Large intestine (tissue), 3 donors: ENCODE data around the gene IPPK. TPM values are rescaled to one million over a fixed set of nuclear protein-coding genes. Genes with fewer than 3 reads are reported as not detected.

ENCODE experiments used
- DNase-seq, 2 donors: peaks; one replicate each; pipeline versions ENCODE4 v3.0.0 to v3.0.0-alpha.2; 2013
- H3K27ac ChIP-seq: one replicate; pipeline ENCODE4 v1.5.1; 2013; ENCODE audit warnings: low read length
- H3K27me3 ChIP-seq: 2 replicates; pipeline ENCODE4 v1.6.1; 2013; ENCODE audit warnings: low read length; ENCODE audit not compliant: control insufficient read depth, insufficient read depth
- H3K36me3 ChIP-seq: 2 replicates; pipeline ENCODE4 v1.6.1; 2013; ENCODE audit warnings: low read length; ENCODE audit not compliant: control insufficient read depth, insufficient read depth
- H3K4me1 ChIP-seq: one replicate; pipeline ENCODE4 v1.6.1; 2013; ENCODE audit warnings: low read length; ENCODE audit not compliant: control insufficient read depth, insufficient read depth
- H3K4me3 ChIP-seq: one replicate; pipeline ENCODE4 v1.5.1; 2013; ENCODE audit warnings: low read length
- H3K9me3 ChIP-seq: one replicate; pipeline ENCODE4 v1.6.1; 2013; ENCODE audit warnings: mild to moderate bottlenecking, low read depth, low read length, moderate library complexity; ENCODE audit not compliant: control insufficient read depth
- WGBS: methylation state at CpG from one replicate; pipeline ENCODE4 v1.1.5; 2013; ENCODE audit warnings: low lambda C conversion rate; ENCODE audit not compliant: insufficient coverage; 5-methylcytosine and 5-hydroxymethylcytosine counted together
- polyA plus RNA-seq: library from polyadenylated mRNA; unstranded; fragments of 120-200 nt; gene quantifications from one replicate; pipeline ENCODE4 v1.2.1, GENCODE V29; 2013

Gene IPPK
- polyA plus RNA-seq, 1 donor, result 7.9 TPM

DNA sequence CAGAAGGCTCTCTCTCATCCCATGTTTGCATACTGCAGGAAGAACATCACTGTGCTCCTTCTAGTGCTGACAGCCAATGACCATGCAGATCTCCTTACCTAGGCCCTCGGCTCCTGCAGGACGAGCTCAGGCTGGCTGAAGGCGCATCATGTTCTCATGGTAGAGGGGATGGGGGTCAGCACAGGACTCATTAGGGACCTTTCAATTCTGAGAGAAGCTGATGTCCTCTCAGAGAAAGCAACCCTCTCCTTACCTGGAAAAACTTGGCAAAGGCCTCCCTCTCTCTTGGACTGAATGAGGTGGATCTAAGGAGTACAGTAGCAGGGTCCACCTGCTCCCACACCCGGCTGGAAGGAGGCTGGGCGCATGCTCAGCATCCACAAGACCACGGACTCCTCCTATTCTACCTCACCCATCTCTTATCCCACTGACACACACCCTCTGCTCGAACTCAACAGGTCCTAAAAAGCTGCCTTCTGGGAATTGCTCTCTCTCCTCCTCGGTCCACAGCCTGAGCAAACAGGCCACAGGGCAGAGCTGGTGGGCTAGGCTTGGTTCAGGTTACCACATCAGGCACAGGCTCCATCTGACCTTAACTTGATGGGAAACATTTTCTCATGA, 2.9 kb downstream of the IPPK start:
- no peak for DNase-seq
- peaks cover 19% of the 10 kb centered on the region for H3K36me3 ChIP-seq
- H3K9me3 ChIP-seq, result no peaks in the 10 kb centered on the region
- no peak overlapping the region for H3K27ac ChIP-seq
- no peaks in the 10 kb centered on the region for H3K27me3 ChIP-seq
- no CpG with 5 or more reads among the region's 8 CpGs for whole genome bisulfite sequencing
- no peak overlapping the region for H3K4me3 ChIP-seq
- H3K4me1 ChIP-seq, result peaks cover 5% of the 10 kb centered on the region

DNA sequence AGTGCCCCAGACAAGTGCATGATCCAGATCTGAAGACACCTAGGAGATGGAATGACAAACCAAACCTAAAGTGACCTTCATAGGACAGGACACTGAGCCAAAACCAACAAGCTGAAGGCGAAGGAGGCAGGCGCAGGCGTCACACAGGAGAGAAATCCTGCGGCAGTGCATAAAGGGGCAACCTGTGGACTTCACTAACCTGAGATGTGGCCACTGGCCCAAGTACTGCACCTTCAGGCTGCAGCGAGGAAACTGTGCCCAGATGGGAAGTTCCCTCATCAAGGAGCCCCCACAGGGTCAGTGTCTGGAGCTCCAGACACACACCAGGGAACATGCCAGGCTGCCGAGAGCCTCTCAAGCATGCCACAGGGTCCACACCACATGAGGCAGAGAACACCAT, 3.7 kb downstream of the IPPK start:
- H3K4me1 ChIP-seq, result peaks cover 5% of the 10 kb centered on the region

DNA sequence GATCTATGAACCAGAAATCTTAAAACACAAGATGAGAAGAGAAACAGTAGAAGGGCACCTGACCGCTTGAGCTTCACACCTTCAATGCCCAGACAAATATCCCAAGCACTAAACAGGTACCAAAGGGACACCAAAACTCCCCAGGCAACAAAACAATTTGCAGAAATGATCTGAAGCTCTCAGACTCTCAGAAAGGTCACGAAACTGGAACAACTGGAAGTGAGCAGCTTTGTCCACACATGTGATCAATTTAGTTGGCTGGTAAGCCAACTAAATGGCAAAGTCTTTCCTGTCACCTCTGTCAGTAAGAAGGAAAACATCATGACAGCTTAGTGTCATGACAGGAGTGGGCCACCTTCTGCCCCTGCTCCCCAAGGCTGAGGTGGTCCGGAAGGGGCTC, 4.1 kb downstream of the IPPK start:
- Histone ChIP-seq H3K4me1 (peaks cover 5% of the 10 kb centered on the region), H3K36me3 (peaks cover 22% of the 10 kb centered on the region), H3K27me3 (no peaks in the 10 kb centered on the region), H3K4me3 (no peak overlapping the region), H3K27ac (no peak overlapping the region), H3K9me3 (no peaks in the 10 kb centered on the region)
- DNase-seq, result no peak
- no CpG with 5 or more reads among the region's 3 CpGs for WGBS

More for the DNA sequence above, 3.7 kb downstream of the IPPK start:
- WGBS, result no CpG with 5 or more reads among the region's 6 CpGs
- H3K36me3 ChIP-seq, result peaks cover 22% of the 10 kb centered on the region
- H3K27ac ChIP-seq, result no peak overlapping the region
- DNase-seq, result no peak
- H3K9me3 ChIP-seq, result no peaks in the 10 kb centered on the region
- no peaks in the 10 kb centered on the region for H3K27me3 ChIP-seq
- no peak overlapping the region for H3K4me3 ChIP-seq

DNA sequence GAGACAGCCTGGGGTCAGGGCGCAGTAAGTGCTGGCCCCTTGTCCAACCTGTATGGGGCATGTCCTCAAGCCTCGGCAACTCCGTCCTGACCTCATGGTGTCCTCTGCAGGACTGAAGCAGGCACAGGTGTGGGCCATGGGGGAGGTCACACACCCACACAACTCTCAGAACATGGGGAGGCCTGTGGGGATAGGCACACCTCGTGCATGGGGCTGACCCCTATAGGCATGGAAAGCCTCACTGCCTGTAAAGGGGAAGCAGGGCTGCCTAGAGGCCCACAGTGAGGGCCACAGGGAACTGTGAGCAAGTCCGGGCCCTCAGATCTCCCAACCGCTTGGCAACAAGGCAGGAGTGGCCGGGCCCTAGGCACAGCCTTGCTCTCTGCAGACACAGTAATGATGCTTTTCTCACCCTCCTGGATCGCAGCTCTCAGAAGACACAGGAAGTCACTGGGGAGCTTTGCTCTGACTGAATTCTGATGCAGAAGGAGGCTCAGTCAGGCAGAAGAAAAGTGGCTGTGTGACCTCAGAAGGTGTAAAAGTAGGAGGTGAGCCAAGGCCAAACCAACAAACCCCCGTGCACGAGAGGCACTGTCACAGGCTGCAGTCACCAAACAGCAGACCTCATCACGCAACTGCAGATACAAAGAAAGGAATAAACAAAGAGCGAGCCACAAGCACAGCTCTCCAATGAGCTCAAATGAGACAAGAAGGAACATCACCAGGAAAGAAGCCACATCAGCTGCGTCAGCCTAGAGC, 5.4 kb downstream of the IPPK start:
- Histone ChIP-seq H3K27ac (no peak overlapping the region), H3K27me3 (no peaks in the 10 kb centered on the region), H3K9me3 (no peaks in the 10 kb centered on the region), H3K4me3 (no peak overlapping the region), H3K36me3 (peaks cover 22% of the 10 kb centered on the region), H3K4me1 (peaks cover 5% of the 10 kb centered on the region)
- no CpG with 5 or more reads among the region's 13 CpGs for WGBS
- no peak for DNase-seq

DNA sequence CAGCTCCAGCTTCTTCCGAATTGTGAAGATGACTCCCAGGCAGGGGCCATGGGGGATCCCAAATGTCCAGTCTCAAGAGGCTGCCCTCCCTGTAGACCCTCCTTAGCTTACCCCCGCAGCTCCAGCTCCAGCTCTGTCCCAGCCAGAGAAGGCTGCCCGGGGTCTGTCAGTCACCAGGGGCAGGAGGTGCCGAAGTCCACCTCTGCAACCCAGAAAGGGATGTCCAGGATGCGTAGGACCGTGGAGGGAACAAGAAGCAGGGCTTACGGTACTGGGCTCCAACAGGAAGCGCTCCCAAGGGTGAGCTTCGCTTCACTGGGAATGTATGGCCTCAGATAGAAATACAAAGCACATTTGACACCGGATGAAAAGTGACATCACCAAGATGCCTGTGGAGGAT, 6.0 kb downstream of the IPPK start:
- Histone ChIP-seq H3K9me3 (no peaks in the 10 kb centered on the region), H3K27me3 (no peaks in the 10 kb centered on the region), H3K4me3 (no peak overlapping the region), H3K27ac (no peak overlapping the region), H3K4me1 (peaks cover 4% of the 10 kb centered on the region), H3K36me3 (peaks cover 22% of the 10 kb centered on the region)
- no peak for DNase-seq
- WGBS, result no CpG with 5 or more reads among the region's 10 CpGs

- Histone ChIP-seq H3K27ac (no peak overlapping the region), H3K4me1 (no peaks in the 10 kb centered on the region), H3K27me3 (no peaks in the 10 kb centered on the region), H3K4me3 (no peak overlapping the region), H3K9me3 (no peaks in the 10 kb centered on the region), H3K36me3 (peaks cover 24% of the 10 kb centered on the region)
- DNase-seq, result no peak
- no CpG with 5 or more reads among the region's 3 CpGs for WGBS
Measured at GRCh38 chr9:92663126-92663525, 6.8 kb downstream of the IPPK start.

DNA sequence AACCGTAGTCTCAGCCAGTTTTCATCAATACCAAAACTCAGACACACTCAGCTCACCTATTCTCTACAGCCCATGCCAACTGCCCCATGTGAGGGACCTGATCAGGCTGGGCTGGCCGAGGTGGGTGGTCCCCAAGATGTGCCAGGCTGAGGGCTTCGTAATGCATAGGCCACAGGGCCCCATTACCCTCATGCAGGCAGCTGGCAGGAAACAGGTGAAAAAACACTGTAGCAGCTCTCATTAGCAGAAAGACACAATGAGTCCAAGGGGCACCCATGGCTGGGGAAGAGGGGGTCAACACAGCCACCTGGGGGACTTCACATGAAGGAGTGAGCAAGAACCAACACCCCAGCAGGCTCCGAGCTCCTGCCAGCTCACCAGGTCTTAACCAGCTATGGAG, 8.2 kb downstream of the IPPK start:
- no peaks in the 10 kb centered on the region for H3K9me3 ChIP-seq
- peaks cover 28% of the 10 kb centered on the region for H3K36me3 ChIP-seq
- H3K4me3 ChIP-seq, result no peak overlapping the region
- no peaks in the 10 kb centered on the region for H3K27me3 ChIP-seq
- no peak overlapping the region for H3K27ac ChIP-seq
- no peaks in the 10 kb centered on the region for H3K4me1 ChIP-seq
- WGBS, result no CpG with 5 or more reads among the region's 4 CpGs
- DNase-seq, result no peak

DNA sequence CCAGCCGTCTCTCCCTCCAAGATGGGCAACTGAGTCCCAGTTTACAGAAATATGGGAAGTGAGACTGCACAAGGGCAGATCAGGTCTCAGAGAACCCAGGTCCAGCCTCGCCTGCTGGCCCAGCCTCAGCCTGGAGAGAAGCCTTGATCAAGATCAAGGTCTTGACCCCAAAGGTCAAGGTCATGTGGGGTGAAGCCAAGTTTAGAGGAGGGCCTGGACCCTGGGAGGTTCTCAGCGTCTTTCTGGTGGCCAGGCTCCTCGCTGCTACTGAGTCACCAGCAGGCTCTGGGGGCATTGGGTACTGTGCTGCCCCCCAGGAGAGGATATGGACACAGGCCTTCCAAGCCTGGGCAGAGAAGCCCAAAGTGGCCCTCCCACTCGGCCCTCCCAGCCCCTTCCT, 8.8 kb downstream of the IPPK start:
- no peaks in the 10 kb centered on the region for H3K27me3 ChIP-seq
- peaks cover 23% of the 10 kb centered on the region for H3K36me3 ChIP-seq
- WGBS, result 100% methylated on average over 1 of the region's 5 CpGs
- no peaks in the 10 kb centered on the region for H3K9me3 ChIP-seq
- no peak for DNase-seq
- no peak overlapping the region for H3K4me3 ChIP-seq
- H3K27ac ChIP-seq, result no peak overlapping the region
- H3K4me1 ChIP-seq, result no peaks in the 10 kb centered on the region

GRCh38 chr9:92660266-92660665, 9.7 kb downstream of the IPPK start:
- WGBS, result no CpG with 5 or more reads among the region's 4 CpGs
- Histone ChIP-seq H3K4me3 (no peak overlapping the region), H3K27me3 (no peaks in the 10 kb centered on the region), H3K4me1 (peaks cover 3% of the 10 kb centered on the region), H3K9me3 (no peaks in the 10 kb centered on the region), H3K36me3 (peaks cover 30% of the 10 kb centered on the region), H3K27ac (no peak overlapping the region)
- DNase-seq, result no peak

DNA sequence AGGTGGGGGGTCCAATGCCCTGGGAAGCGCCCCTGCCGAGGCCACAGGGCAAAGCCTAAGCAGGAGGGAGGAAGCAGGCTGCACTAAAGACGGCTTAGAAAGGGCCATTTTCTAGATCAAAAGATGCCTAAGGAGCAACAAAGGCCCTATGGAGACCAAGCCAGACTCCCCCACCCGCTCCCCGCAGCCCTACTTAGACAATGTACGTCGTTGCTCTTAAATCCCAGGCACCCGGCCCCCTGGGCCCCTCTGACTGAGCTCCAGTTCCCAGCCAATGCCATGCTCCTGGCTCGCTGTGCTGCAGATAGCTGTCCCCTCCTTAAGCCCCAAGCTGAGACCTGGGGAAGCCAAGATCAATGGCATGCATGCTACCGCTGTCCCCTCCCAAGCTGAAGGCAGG, 10.3 kb downstream of the IPPK start:
- H3K27me3 ChIP-seq, result no peaks in the 10 kb centered on the region
- H3K4me1 ChIP-seq, result peaks cover 3% of the 10 kb centered on the region
- peaks cover 36% of the 10 kb centered on the region for H3K36me3 ChIP-seq
- no CpG with 5 or more reads among the region's 10 CpGs for WGBS
- no peak for DNase-seq
- no peaks in the 10 kb centered on the region for H3K9me3 ChIP-seq
- no peak overlapping the region for H3K4me3 ChIP-seq
- H3K27ac ChIP-seq, result no peak overlapping the region

DNA sequence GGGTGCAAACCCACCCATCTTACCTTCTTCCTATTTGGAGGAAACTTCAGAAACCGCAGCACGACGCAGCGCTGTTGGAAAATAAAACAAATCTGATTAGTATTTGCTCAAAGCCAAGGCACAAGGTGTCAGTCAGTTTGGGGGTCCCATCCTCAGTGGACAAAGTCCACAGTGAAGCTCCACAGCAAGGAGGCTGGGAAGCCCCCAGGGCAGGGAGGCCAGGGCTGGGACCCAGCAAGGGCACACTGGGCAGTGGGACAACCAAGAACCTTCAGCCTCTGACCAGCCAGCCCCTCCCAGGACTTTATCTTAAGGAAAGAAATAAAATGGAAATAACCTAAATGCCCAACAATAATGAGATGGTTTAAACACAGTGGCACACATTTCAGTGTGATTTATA, 11.3 kb downstream of the IPPK start:
- Histone ChIP-seq H3K4me3 (no peak overlapping the region), H3K36me3 (peaks cover 37% of the 10 kb centered on the region), H3K27ac (no peak overlapping the region), H3K4me1 (peaks cover 3% of the 10 kb centered on the region), H3K9me3 (no peaks in the 10 kb centered on the region), H3K27me3 (no peaks in the 10 kb centered on the region)
- no peak for DNase-seq
- 100% methylated on average over 3 of the region's 4 CpGs for WGBS
